Brain microvascular endothelial cell (primary cell): ENCODE results near the gene TMEM41B.

Experiments
- DNase-seq: peaks from one replicate; pipeline ENCODE4 v3.0.0-alpha.2; 2020
- H3K27ac ChIP-seq: fragments of 250-450 bp; sonication (Bioruptor Pico); 2 replicates; pipeline ENCODE4 v1.5.1; 2020; ENCODE audit warnings: mild to moderate bottlenecking, moderate library complexity
- H3K27me3 ChIP-seq: fragments of 250-450 bp; sonication (Bioruptor Pico); replicated peaks from 2 replicates; pipeline ENCODE4 v1.5.1; 2020; ENCODE audit warnings: mild to moderate bottlenecking
- H3K36me3 ChIP-seq: fragments of 250-450 bp; sonication (Bioruptor Pico); replicated peaks from 2 replicates; pipeline ENCODE4 v1.5.1; 2020; ENCODE audit warnings: mild to moderate bottlenecking
- H3K4me3 ChIP-seq: 2 replicates; pipeline ENCODE4 v1.5.1; 2011; ENCODE audit warnings: low read depth, mild to moderate bottlenecking, control low read depth, low read length, moderate library complexity
- in situ Hi-C: cut with HindIII; loops from 2 replicates; pipeline ENCODE4 v1.10.0; 2017; ENCODE audit warnings: low sequenced_read_pairs, low pct_ligation_motif_present
- TF ChIP-seq, protein P1 (sequence below): IDR thresholded peaks from 2 replicates; pipeline ENCODE4 v1.5.1; 2011; ENCODE audit warnings: low read depth, mild to moderate bottlenecking, moderate library complexity, low read length, control low read depth, inconsistent platforms; ENCODE audit errors: missing control alignments

Gene TMEM41B

DNA sequence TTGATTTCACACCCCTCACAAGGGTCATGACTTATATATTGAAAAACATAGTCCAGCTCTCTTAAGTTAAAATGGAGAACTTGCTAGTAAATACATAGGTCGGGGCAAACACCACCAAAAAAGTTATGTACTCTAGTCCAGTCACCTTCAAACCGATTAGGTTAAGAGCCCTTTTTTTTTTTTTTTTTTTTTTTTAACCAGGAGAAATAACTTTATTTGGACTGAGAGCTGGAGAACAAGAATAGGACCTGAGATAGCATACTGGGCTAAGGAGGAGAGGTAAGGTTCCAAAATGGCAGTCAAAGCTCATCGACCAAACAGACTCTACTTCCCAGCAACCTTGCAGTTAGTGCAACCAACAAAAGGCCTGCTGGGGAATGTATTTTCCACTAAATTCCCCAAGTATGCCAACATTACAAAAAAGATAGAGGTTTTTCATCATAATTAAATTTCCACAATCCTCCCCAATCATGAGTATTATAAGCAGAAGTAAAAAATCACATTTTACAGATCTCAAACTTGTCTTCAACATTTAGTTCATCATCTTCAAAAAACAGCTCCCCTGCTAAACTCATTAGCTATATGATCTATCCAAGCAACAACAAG is 3.8 kb downstream of the TMEM41B start:
- in situ Hi-C loops = loop anchor here (25.0 kb wide), 1 partner anchor 102 kb away; no protein-coding TSS in a partner anchor
- TF ChIP-seq, protein P1, sequence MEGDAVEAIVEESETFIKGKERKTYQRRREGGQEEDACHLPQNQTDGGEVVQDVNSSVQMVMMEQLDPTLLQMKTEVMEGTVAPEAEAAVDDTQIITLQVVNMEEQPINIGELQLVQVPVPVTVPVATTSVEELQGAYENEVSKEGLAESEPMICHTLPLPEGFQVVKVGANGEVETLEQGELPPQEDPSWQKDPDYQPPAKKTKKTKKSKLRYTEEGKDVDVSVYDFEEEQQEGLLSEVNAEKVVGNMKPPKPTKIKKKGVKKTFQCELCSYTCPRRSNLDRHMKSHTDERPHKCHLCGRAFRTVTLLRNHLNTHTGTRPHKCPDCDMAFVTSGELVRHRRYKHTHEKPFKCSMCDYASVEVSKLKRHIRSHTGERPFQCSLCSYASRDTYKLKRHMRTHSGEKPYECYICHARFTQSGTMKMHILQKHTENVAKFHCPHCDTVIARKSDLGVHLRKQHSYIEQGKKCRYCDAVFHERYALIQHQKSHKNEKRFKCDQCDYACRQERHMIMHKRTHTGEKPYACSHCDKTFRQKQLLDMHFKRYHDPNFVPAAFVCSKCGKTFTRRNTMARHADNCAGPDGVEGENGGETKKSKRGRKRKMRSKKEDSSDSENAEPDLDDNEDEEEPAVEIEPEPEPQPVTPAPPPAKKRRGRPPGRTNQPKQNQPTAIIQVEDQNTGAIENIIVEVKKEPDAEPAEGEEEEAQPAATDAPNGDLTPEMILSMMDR = no peak
- Histone ChIP-seq H3K27me3 (no peaks in the 10 kb centered on the region), H3K27ac (no peak overlapping the region), H3K4me3 (no peak overlapping the region), H3K36me3 (no peaks in the 10 kb centered on the region)
- DNase-seq = no peak

DNA sequence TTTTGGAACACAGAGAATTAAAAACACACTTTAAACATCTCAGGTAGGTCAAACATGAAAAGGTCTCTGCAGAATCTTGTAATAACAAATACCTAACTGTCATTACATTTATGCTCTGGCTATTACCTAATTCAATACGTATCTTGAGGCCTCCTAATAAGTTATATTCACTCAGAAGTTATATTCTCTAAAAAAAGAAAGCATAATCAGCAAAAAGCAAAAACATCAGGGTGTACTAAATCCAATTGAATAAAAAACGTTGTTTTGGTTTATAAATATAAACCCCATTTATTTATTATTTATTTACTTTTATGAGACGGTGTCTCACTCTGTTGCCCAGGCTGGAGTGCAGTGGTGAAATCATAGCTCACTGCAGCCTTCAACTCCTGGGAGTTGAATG is 10.2 kb downstream of the TMEM41B start:
- in situ Hi-C loops = loop anchor here (25.0 kb wide), 1 partner anchor 108 kb away; no protein-coding TSS in a partner anchor

DNA sequence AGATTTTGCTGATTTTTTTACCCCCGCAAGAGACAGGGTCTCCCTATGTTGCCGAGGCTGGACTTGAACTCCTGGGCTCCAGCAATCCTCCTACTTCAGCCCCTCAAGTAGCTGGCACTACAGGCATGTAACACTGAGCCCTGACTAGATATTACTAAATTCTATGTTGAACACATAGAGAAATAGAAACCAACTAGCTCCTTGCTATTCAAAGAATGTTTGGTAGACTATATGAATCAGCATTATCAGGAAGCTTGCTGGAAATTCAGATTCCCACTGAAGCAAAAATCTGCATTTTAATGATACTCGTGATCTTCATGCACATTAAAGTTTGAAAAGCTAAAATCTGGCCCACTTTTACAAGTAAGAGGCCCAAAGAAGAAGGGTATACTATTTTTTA is 11.9 kb downstream of the TMEM41B start:
- Histone ChIP-seq H3K27me3 (no peaks in the 10 kb centered on the region), H3K27ac (peak overlapping the region; percentile 49), H3K4me3 (no peak overlapping the region), H3K36me3 (no peaks in the 10 kb centered on the region)
- peak; percentile 23 for DNase-seq
- TF ChIP-seq, protein P1 = no peak
- in situ Hi-C loops = loop anchor here (25.0 kb wide), 1 partner anchor 110 kb away; no protein-coding TSS in a partner anchor

More for the DNA sequence above, 10.2 kb downstream of the TMEM41B start:
- Histone ChIP-seq H3K27ac (no peak overlapping the region), H3K4me3 (no peak overlapping the region), H3K27me3 (no peaks in the 10 kb centered on the region), H3K36me3 (no peaks in the 10 kb centered on the region)
- TF ChIP-seq, protein P1 = no peak
- DNase-seq = no peak

DNA sequence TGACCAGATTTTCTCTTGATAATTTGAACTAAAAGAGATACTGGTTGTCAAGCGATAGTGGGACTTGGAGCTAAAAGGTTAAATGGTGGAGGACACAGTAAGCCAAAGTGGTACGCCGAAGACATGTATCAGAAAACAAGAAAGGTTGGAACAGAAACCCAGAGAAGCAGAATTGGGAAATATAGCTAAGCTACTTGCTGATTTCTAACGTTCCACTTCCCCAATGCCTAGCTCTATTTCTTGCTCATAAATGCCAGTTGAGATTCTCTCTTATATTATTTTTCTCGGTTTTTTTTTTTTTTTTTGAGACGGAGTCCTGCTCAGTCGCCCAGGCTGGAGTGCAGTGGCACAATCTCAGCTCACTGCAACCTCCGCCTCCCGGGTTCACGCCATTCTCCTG is 12.7 kb downstream of the TMEM41B start:
- H3K27ac ChIP-seq = no peak overlapping the region
- no peaks in the 10 kb centered on the region for H3K27me3 ChIP-seq
- TF ChIP-seq, protein P1 = no peak
- DNase-seq = no peak
- in situ Hi-C loops = loop anchor here (25.0 kb wide), 1 partner anchor 111 kb away; no protein-coding TSS in a partner anchor
- H3K36me3 ChIP-seq = no peaks in the 10 kb centered on the region
- no peak overlapping the region for H3K4me3 ChIP-seq

DNA sequence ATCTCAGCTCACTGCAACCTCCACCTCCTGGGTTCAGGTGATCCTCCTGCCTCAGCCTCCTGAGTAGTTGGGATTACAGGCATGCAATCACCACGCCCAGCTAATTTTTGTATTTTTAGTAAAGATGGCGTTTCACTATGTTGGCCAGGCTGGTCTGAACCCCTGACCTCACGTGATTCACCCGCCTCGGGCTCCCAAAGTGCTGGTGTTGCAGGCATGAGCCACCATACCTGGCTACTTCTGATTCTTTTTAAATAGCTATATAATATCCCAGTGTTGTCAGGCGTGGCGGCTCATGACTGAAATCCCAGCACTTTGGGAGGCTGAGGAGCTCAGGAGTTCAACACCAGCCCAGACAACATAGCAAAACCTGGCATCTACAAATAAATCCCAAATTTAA is 20.7 kb downstream of the TMEM41B start:
- in situ Hi-C loops = no loop called here
- Histone ChIP-seq H3K4me3 (no peak overlapping the region), H3K27me3 (no peaks in the 10 kb centered on the region), H3K27ac (no peak overlapping the region), H3K36me3 (peaks cover 7% of the 10 kb centered on the region)
- DNase-seq = no peak
- TF ChIP-seq, protein P1 = no peak
